Omental fat pad (tissue), 4 donors: ENCODE measurements around the gene CASR. TPM values are rescaled to one million over a fixed set of nuclear protein-coding genes. Genes with fewer than 3 reads are reported as not detected.

ENCODE experiments used
- ATAC-seq: fragments of 150-250 bp; one replicate; pipeline ENCODE4 v1.9.1; 2016; ENCODE audit warnings: mild to moderate bottlenecking, moderate library complexity; ENCODE audit not compliant: low FRiP score
- DNase-seq: peaks from one replicate; pipeline ENCODE4 v3.0.0-alpha.2; 2019; ENCODE audit warnings: low spot score
- CTCF ChIP-seq, 3 donors: fragments of 450-650 bp; IDR thresholded peaks; one replicate each; pipeline ENCODE4 v1.5.1; 2016 to 2017; ENCODE audit warnings: antibody characterized with exemption in 3 of 3, mild to moderate bottlenecking in 3 of 3, moderate library complexity in 2 of 3
- total RNA-seq, 4 donors: library from RNA; depleted of rRNA; stranded (reverse); fragments of >200 nt; gene quantifications; one replicate each; pipeline ENCODE4 v1.1.0, GENCODE V29; 2016

Gene CASR
- total RNA-seq, 4 donors from 2014 or later, result not detected

GRCh38 chr3:122310361-122310760 is 126.9 kb downstream of the CASR start:
- TF ChIP-seq CTCF (IDR thresholded peaks at IDR 0.05), result no peak
- DNase-seq, result no peak
- no peak for ATAC-seq

DNA sequence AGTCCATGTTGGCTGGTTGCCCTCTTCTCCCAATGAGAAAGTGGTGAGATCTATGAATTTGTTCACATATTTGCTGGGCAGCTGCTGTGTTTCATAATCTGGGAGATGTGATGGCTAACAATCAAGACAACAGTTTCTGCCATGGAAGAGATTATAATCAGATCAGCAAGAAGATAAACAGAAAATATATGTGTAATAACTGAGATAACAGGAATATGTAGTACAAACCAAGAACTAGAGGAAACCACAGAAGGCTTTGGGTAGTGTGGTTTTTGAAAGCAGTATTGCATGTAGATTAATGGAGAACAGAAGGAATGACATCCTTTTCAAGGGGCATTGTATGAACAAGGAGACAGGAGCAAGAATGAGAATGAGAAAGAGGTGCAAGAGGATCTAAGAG is 129.4 kb downstream of the CASR start:
- DNase-seq (no peak), ATAC-seq (no peak)
- no peak for TF ChIP-seq CTCF (IDR thresholded peaks at IDR 0.05)

- ATAC-seq (peak; percentile 52), DNase-seq (no peak)
- no peak for TF ChIP-seq CTCF (IDR thresholded peaks at IDR 0.05)
These were observed 129.8 kb downstream of the CASR start for GRCh38 chr3:122313281-122313680.

DNA sequence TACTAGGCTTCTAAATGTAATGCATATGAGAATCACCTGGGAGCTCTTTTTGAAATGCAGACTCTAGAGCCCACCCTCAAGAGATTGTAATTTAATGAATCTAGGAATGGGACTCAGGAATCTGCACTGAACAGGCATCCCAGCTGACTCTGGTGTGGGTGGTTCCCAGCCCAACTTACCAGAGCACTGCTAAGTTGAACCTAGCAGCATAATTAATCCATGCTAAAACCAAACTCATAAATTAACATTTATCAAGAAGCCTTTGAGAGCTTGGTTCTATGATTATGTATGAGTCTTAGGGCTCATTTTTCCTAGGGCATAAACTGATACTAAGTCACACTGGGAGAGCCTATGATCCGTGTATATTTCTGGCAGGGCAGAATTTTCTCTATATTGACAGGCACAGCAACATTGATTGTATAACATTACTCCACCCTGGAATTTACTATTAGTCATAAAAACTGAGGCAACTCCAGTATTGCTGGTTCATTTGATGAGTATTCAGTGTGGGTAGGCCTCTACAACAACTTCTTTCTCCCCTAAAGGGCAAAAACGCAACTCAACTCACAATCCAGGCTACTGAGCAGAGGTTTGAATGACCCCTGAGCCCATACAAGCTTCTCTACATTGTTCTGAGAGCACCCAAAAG is 130.9 kb downstream of the CASR start:
- DNase-seq (no peak), ATAC-seq (peak; percentile 22)
- no peak for TF ChIP-seq CTCF (IDR thresholded peaks at IDR 0.05)

- ATAC-seq (no peak), DNase-seq (no peak)
- no peak for TF ChIP-seq CTCF (IDR thresholded peaks at IDR 0.05)
These were observed 132.2 kb downstream of the CASR start for GRCh38 chr3:122315619-122316018.

DNA sequence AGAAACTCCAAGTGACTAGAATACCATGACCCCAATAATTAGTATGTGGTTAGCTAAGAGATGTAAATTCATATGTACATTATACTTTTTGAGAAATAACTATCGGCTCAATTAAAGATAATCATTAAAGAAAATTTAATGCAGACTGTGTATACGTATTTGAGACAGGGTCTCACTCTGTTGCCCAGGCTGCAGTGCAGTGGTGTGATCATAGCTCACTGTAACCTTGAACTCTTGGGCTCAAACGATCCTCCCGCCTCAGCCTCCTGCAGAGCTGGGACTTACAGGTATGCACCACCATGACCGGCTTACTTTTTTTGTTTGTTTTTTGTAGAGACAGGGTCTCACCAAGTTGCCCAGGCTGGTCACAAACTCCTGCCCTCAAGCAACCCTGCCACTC is 132.9 kb downstream of the CASR start:
- ATAC-seq (no peak), DNase-seq (no peak)
- no peak for TF ChIP-seq CTCF (IDR thresholded peaks at IDR 0.05)

DNA sequence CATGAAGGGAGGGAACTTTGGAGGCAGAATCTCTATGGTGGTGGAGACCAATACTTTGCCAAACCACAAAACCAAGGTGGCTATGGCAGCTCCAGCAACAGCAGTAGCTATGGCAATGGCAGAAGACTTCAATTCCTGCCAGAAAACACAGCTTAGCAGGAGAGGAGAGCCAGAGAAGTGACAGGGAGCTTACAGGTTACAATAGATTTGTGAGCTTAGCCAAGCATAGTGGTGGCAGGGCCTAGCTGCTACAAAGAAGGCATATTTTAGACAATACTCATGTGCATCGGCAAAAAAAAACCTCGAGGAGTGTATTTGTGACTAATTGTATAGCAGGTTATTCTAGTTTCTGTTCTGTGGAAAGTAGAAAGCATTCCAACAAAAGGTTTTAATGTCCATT is 135.2 kb downstream of the CASR start:
- DNase-seq, result no peak
- TF ChIP-seq CTCF (IDR thresholded peaks at IDR 0.05), result no peak
- no peak for ATAC-seq
